Chondrocyte (in vitro differentiated cells): ENCODE measurements around the gene DDTL. TPM values are rescaled to one million over a fixed set of nuclear protein-coding genes. Genes with fewer than 3 reads are reported as not detected.
A peak's percentile ranks its signal among the peaks of the same experiment; 100 is the strongest.

ENCODE experiments used
- DNase-seq: peaks from one replicate; pipeline ENCODE4 v3.0.0; 2021; ENCODE audit warnings: mixed read lengths, low spot score
- H3K27ac Mint-ChIP-seq: one replicate; pipeline ENCODE4 v1.8.0; 2021; ENCODE audit warnings: mild to moderate bottlenecking, moderate library complexity, mixed read lengths; ENCODE audit not compliant: unreplicated experiment
- H3K27me3 Mint-ChIP-seq: 2 replicates; pipeline ENCODE4 v1.8.0; 2021; ENCODE audit warnings: low read depth, mixed read lengths
- H3K36me3 Mint-ChIP-seq: 2 replicates; pipeline ENCODE4 v1.8.0; 2021; ENCODE audit warnings: low read depth, mixed read lengths
- H3K4me1 Mint-ChIP-seq: 2 replicates; pipeline ENCODE4 v1.8.0; 2021; ENCODE audit warnings: low read depth, mild to moderate bottlenecking, mixed read lengths
- H3K4me3 Mint-ChIP-seq: one replicate; pipeline ENCODE4 v1.8.0; 2021; ENCODE audit warnings: mild to moderate bottlenecking, moderate library complexity, mixed read lengths; ENCODE audit not compliant: unreplicated experiment
- H3K9me3 Mint-ChIP-seq: 2 replicates; pipeline ENCODE4 v1.8.0; 2021; ENCODE audit warnings: low read depth, mixed read lengths
- CTCF ChIP-seq: fragments of 200-600 bp; sonication (generic); IDR thresholded peaks from 2 replicates; pipeline ENCODE4 v1.5.0; 2021; ENCODE audit warnings: antibody characterized with exemption, mild to moderate bottlenecking, moderate library complexity
- total RNA-seq: library from RNA; stranded (reverse); gene quantifications from 3 replicates; pipeline ENCODE4 v1.2.1, GENCODE V29; 2021

Gene DDTL
- total RNA-seq, 1 donor from 2014 or later = not detected

- Mint-ChIP-seq H3K27me3 (no peaks in the 10 kb centered on the region), H3K4me3 (no peak overlapping the region), H3K4me1 (peaks cover 13% of the 10 kb centered on the region), H3K9me3 (no peaks in the 10 kb centered on the region), H3K27ac (no peak overlapping the region), H3K36me3 (no peaks in the 10 kb centered on the region)
- no peak for DNase-seq
- TF ChIP-seq CTCF = no peak
These were observed 41.9 kb downstream of the DDTL start for GRCh38 chr22:24008381-24009226.

DNA sequence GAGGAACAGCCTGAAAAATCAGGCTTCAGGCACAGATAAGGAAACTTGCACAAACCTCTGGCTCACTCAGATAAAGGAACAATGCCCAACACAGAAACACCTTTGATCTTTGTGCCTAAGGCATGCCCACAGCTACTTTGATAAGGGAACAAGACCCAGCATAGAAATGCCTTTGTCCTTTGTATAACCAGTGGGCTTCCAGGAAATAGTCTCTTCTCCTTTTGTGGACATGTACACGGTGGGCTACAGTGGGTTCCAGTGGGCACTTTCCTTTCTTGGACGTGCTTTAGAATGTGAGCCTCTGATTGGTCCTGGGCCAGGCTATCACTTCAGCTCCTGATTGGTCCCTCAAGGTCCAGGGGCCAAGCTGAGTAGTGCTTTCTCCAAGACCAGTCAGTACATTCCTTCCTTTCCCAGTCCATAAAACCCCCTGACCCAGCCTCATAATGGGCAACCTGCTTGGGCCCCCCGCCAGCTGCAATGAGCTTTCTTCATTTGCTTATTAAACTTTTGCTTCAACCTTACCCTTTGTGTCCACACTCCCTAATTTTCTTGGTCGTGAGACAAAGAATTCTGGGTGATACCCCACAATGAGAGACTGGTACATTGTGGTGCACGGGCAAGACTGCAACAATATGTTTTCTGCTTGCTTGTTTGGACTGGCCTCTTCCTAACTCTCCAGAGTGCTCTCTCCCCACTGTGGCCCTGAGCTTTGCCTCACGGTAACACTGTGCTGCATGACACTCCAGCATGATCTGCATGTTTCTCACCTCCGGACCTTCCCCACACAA, 42.7 kb downstream of the DDTL start:
- no peaks in the 10 kb centered on the region for H3K27me3 Mint-ChIP-seq
- no peaks in the 10 kb centered on the region for H3K36me3 Mint-ChIP-seq
- H3K4me1 Mint-ChIP-seq = peaks cover 15% of the 10 kb centered on the region
- H3K4me3 Mint-ChIP-seq = no peak overlapping the region
- DNase-seq = no peak
- H3K27ac Mint-ChIP-seq = no peak overlapping the region
- H3K9me3 Mint-ChIP-seq = no peaks in the 10 kb centered on the region
- no peak for TF ChIP-seq CTCF

DNA sequence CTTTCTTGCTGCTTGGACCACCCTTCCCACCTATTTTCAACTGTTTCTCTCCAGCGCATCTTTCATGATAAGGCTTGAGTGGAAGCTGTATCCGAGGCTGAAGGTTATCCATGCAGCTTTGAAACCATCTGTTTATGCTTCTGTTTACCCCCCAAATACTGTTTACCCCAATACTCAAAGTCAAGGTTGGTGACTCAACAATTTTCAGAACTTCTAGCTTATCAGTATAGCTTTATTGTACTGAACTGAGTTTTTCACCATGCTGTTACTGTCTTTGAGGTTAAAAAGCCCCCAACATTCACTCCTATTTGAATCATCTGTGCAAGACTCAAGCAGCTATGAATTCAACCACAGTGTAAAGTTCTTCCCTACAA, 43.3 kb downstream of the DDTL start:
- no peak overlapping the region for H3K27ac Mint-ChIP-seq
- H3K9me3 Mint-ChIP-seq = no peaks in the 10 kb centered on the region
- no peak for DNase-seq
- no peak for TF ChIP-seq CTCF
- no peaks in the 10 kb centered on the region for H3K36me3 Mint-ChIP-seq
- no peaks in the 10 kb centered on the region for H3K27me3 Mint-ChIP-seq
- H3K4me3 Mint-ChIP-seq = peak overlapping the region; percentile 29
- H3K4me1 Mint-ChIP-seq = peaks cover 15% of the 10 kb centered on the region

DNA sequence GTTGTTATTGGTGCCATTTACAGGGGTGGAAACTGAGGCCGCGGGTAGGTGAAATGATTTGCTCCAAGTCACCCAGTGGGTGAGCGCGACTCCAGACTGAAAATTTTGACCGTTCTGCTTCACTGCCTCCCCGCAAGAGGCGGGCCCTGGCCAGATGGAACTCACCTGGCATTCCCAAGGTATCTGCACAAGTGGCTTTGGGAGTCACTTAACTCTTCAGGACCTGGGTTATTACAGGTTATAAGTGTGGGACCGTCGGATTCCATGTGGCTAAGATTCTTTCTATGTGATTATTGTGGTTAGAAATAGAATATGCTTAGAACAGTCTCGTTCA, 45.0 kb downstream of the DDTL start:
- no peak for DNase-seq
- TF ChIP-seq CTCF = no peak
- Mint-ChIP-seq H3K27me3 (no peaks in the 10 kb centered on the region), H3K9me3 (no peaks in the 10 kb centered on the region), H3K4me3 (peak overlapping the region; percentile 95), H3K4me1 (peaks cover 15% of the 10 kb centered on the region), H3K27ac (peak overlapping the region; percentile 30), H3K36me3 (no peaks in the 10 kb centered on the region)

DNA sequence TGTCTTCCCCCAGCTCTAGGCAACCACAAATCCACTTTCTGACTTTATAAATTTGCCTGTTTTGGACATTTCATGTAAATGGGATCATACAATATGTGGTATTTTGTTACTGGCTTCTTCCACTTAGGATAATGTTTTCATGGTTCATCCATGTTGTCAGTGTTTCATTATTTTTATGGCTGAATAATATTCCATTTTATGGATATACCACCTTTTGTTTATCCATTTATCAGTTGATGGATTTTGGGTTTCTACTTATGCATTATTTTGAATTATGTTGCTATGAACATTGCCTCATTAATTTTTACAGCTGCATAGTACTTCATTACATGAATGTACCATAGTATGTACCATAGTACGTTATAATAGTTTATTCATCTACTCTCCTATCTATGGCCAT, 49.5 kb downstream of the DDTL start:
- Mint-ChIP-seq H3K9me3 (no peaks in the 10 kb centered on the region), H3K4me1 (peaks cover 15% of the 10 kb centered on the region), H3K4me3 (no peak overlapping the region), H3K27me3 (no peaks in the 10 kb centered on the region), H3K27ac (no peak overlapping the region), H3K36me3 (peaks cover 3% of the 10 kb centered on the region)
- no peak for TF ChIP-seq CTCF
- no peak for DNase-seq
